HepG2 (cell line): Measurements from ENCODE around the gene PSD4. TPM values are rescaled to one million over a fixed set of nuclear protein-coding genes. Genes with fewer than 3 reads are reported as not detected.

ENCODE experiments used
- CEBPB ChIP-seq: IDR thresholded peaks from 2 replicates; pipeline ENCODE4 v1.6.1; 2011; ENCODE audit warnings: low read depth, low read length, improper control_type of control experiment, borderline replicate concordance
- EED ChIP-seq: sonication (generic); formaldehyde crosslinking; IDR thresholded peaks from 2 replicates; pipeline ENCODE4 v1.5.0; 2020; ENCODE audit warnings: mild to moderate bottlenecking, missing genetic modification reagents
- IRF9 ChIP-seq: sonication (generic); formaldehyde crosslinking; IDR thresholded peaks from 2 replicates; pipeline ENCODE4 v1.8.0; 2022; ENCODE audit warnings: missing genetic modification reagents, mild to moderate bottlenecking, borderline replicate concordance
- KDM5B ChIP-seq: sonication (generic); formaldehyde crosslinking; IDR thresholded peaks from 2 replicates; pipeline ENCODE4 v1.4.0; 2020; ENCODE audit warnings: missing genetic modification reagents, mild to moderate bottlenecking, borderline replicate concordance
- MAF1 ChIP-seq: sonication (generic); formaldehyde crosslinking; IDR thresholded peaks from 2 replicates; pipeline ENCODE4 v1.5.0; 2020; ENCODE audit warnings: missing genetic modification reagents, borderline replicate concordance
- MTERF4 ChIP-seq: sonication (generic); formaldehyde crosslinking; IDR thresholded peaks from 2 replicates; pipeline ENCODE4 v1.8.0; 2023; ENCODE audit warnings: mild to moderate bottlenecking, missing genetic modification reagents
- ZNF225 ChIP-seq: sonication (generic); formaldehyde crosslinking; IDR thresholded peaks from 2 replicates; pipeline ENCODE4 v1.4.0; 2020; ENCODE audit warnings: mild to moderate bottlenecking, missing genetic modification reagents
- ZNF484 ChIP-seq: sonication (generic); formaldehyde crosslinking; IDR thresholded peaks from 2 replicates; pipeline ENCODE4 v1.5.1; 2020; ENCODE audit warnings: mild to moderate bottlenecking, low read depth, missing genetic modification reagents, borderline replicate concordance
- ZNF546 ChIP-seq: sonication (generic); formaldehyde crosslinking; conservative IDR thresholded peaks from 2 replicates; pipeline ENCODE4 v1.8.1; 2023; ENCODE audit warnings: mild to moderate bottlenecking, missing genetic modification reagents
- ZNF550 ChIP-seq: sonication (generic); formaldehyde crosslinking; IDR thresholded peaks from 2 replicates; pipeline ENCODE4 v1.4.0; 2020; ENCODE audit warnings: mild to moderate bottlenecking, missing genetic modification reagents, borderline replicate concordance
- ZNF788 ChIP-seq: sonication (generic); formaldehyde crosslinking; IDR thresholded peaks from 2 replicates; pipeline ENCODE4 v1.5.0; 2020; ENCODE audit warnings: mild to moderate bottlenecking, missing genetic modification reagents, borderline replicate concordance
- polyA plus RNA-seq, 8 experiments: library from polyadenylated mRNA; depleted of rRNA in 3 of 8; stranded (reverse) in 7 of 8; unstranded in 1 of 8; fragments of >200 nt; fragmentation: Illumina TruSeq in 4 of 8; extraction: Trizol in 4 of 8; gene quantifications; 2 replicates each; pipeline versions ENCODE4 v1.2.1 to v1.2.3, GENCODE V29; 2011 to 2016; ENCODE audit warnings: low read depth in 4 of 8, missing spikeins in 1 of 8, mixed read lengths in 1 of 8; ENCODE audit not compliant: insufficient read depth in 1 of 8
- total RNA-seq, 5 experiments: library from RNA; depleted of rRNA; stranded (reverse); fragments of >200 nt; fragmentation: Illumina TruSeq; extraction: Trizol; gene quantifications; 2 replicates each; pipeline ENCODE4 v1.2.3, GENCODE V29; 2016; ENCODE audit warnings: low read depth in 1 of 5

Gene PSD4
- total and polyA plus RNA-seq, 2 of the 13 experiments (the other 11 are each of a cell fraction or from before 2014, with no cell fraction given) = 5.8 to 9.4 TPM

- TF ChIP-seq ZNF550 (0 out of 2 replicates have a peak, but pooled peaks have one; percentile 59), EED (CRISPR knock-in tag) (0 out of 2 replicates have a peak, but pooled peaks have one; percentile 35), CEBPB (no peak), ZNF484 (CRISPR knock-in tag) (no peak), ZNF546 (CRISPR knock-in tag) (no peak), ZNF788 (CRISPR knock-in tag) (0 out of 2 replicates have a peak, but pooled peaks have one; percentile 19), ZNF225 (CRISPR knock-in tag) (0 out of 2 replicates have a peak, but pooled peaks have one; percentile 33), KDM5B (CRISPR knock-in tag) (peak; percentile 44; the same call in 1 of the 2 replicates), IRF9 (peak; percentile 63; the same call in 1 of the 2 replicates), MAF1 (CRISPR knock-in tag) (no peak), MTERF4 (CRISPR knock-in tag) (peak; percentile 90; the same call in 1 of the 2 replicates)
Observed at GRCh38 chr2:113129519-113130078, 44.2 kb upstream of the PSD4 start (continued).
